NCI-H1930 (cell line): ENCODE results near the gene SMG6.

Experiments used
- DNase-seq, 2 experiments: peaks; one replicate each; lab custom pipeline; 2025; lab: John Stamatoyannopoulos, UW

Gene SMG6

GRCh38 chr17:2105663-2106062, 197.9 kb downstream of the SMG6 start:
- no peak for DNase-seq

GRCh38 chr17:2102931-2103809, 200.4 kb downstream of the SMG6 start:
- no peak for DNase-seq

- DNase-seq, result no peak
Observed at GRCh38 chr17:2101448-2102257, 201.9 kb downstream of the SMG6 start.

GRCh38 chr17:2095536-2095910, 208.1 kb downstream of the SMG6 start:
- no peak for DNase-seq

GRCh38 chr17:2094891-2095535, 208.6 kb downstream of the SMG6 start:
- no peak for DNase-seq

GRCh38 chr17:2093349-2093748, 210.2 kb downstream of the SMG6 start:
- no peak for DNase-seq

GRCh38 chr17:2092253-2092652, 211.3 kb downstream of the SMG6 start:
- no peak for DNase-seq

GRCh38 chr17:2090804-2091534, 212.6 kb downstream of the SMG6 start:
- DNase-seq, result no peak

GRCh38 chr17:2090210-2090641, 213.4 kb downstream of the SMG6 start:
- DNase-seq, result no peak

- no peak for DNase-seq
Observed at GRCh38 chr17:2089021-2089422, 214.6 kb downstream of the SMG6 start.

GRCh38 chr17:2087597-2088211, 215.9 kb downstream of the SMG6 start:
- DNase-seq, result no peak

- DNase-seq, result no peak
Observed at GRCh38 chr17:2086306-2086705, 217.3 kb downstream of the SMG6 start.

- no peak for DNase-seq
Observed at GRCh38 chr17:2085648-2085949, 218.0 kb downstream of the SMG6 start.

GRCh38 chr17:2084766-2085647, 218.6 kb downstream of the SMG6 start:
- DNase-seq, result no peak

GRCh38 chr17:2084036-2084765, 219.4 kb downstream of the SMG6 start:
- no peak for DNase-seq

- no peak for DNase-seq
Observed at GRCh38 chr17:2083613-2084035, 220.0 kb downstream of the SMG6 start.

GRCh38 chr17:2082003-2082781, 221.4 kb downstream of the SMG6 start:
- DNase-seq, result no peak

- no peak for DNase-seq
Observed at GRCh38 chr17:2081564-2081963, 222.0 kb downstream of the SMG6 start.

GRCh38 chr17:2077040-2077439, 226.5 kb downstream of the SMG6 start:
- no peak for DNase-seq
